ENCODE results near the gene HK2.

Gene HK2

DNA sequence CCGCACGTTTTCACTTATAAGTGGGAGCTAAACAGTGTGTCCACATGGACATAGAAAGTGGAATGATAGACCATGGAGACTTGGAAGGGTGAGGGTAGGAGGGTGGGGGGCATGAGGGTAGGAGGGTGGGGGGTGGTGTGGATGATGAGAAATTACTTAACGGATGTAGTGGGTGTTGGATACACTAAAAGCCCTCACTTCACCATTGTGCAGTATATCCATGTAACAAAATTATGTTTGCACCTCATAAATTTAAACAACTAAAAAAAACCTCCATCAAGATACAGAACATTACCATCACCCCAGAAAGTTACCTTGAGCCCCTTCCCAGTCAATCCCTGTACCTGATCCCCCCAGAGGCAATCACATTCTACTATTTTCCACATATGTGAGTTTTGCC lies 26.2 kb downstream of the HK2 start:
- no peak for DNase-seq

DNA sequence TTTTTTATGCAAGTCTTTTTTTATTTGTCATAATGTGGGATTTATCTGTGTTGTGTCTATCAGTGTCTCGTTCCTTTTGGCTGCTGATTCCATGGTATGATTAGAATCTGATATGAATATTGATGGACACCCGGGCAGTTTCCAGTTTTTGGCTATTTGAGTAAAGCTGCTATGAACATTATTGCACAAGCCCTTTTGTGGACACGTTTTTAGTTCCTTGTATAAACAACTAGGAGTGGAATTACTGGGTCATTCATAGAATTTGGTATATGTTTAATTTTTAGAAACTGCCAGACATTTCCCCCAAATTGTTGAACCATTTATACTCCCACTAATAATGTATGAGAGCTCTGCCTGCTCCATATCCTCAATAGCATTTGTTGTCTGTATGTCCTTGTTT lies 26.6 kb downstream of the HK2 start:
- DNase-seq: no peak

DNA sequence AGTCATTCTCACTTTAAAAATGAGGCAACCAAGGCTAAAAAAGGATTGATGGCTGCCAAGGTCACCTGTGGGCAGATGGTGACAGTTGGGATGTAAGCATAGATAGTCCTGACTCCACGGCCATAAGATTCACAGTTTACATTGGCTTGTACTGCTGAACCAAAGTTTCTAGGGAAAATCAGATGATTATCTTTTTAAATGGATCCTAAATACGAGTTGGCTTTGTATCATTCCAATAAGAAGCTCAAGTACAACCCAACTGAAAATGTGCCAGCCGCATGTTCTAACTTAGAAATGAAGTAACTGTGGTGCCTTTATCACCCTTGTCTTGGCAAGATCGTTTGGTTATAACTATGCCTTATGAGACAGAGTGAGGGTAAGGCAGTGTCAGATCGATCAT lies 27.6 kb downstream of the HK2 start:
- no peak for DNase-seq

DNA sequence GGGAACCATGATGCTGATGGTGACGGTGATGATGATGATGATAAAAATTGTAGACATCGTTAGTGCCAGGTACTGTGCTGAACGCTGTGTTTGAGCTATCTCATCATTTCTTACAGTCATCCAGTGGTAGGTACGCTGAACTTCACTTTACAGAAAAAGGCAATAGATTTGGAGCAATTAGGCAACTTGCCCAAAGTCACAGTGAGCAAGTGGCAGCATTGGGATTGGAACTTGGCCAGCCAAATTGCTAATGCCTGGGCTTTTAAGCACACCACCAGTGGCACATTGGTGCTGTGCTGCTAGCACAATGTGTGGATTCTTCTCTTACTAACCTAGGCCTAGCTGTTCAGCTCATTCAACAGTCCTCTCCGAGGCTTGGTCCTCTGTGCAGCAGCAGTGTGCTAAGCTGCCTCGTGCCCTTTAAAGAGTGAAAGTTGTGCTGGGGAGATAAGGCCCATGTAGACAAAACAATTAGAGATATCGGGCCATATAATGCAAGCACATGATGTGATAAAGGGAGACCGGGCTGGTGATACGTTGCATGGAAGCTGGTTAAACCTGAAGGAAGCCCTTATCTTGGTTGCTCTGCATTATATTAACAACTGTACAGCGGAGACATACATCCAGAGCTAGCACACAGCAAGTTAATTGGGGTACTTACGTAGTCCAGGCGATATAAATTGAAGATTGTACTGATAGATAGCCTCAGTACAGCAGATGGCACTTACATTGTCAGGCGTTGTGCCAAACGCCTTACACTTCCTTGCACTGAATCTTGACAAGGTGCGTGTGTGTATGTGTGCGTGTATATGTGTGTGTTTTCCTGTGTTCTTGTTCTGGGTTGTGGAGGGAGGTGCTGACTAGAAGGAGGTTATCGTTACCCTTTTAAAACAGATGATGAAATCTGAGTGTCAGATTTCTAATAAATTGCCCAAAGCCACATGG lies 28.4 kb downstream of the HK2 start:
- no peak for DNase-seq

DNA sequence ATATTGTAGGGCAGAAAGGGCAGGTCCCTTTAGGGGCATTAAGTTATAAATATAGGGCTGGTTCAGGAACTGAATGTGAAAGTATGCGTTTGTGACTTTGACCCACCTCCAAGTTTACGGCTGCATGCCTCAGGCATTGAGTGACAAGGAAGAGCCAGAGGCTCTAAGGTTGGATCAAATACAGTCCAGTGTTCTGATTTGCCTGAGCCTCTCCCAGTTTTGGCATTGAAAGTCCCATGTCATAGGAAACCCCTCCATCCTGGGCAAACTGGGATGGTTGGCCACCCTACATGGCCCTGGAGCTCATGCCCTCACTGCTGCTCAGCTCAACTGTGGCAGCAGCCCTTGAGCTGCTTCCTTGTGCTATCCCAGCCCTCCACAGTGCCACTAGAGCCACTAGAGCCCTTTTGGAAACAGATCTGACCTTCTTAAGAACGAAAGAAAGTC lies 29.9 kb downstream of the HK2 start:
- DNase-seq: no peak

DNA sequence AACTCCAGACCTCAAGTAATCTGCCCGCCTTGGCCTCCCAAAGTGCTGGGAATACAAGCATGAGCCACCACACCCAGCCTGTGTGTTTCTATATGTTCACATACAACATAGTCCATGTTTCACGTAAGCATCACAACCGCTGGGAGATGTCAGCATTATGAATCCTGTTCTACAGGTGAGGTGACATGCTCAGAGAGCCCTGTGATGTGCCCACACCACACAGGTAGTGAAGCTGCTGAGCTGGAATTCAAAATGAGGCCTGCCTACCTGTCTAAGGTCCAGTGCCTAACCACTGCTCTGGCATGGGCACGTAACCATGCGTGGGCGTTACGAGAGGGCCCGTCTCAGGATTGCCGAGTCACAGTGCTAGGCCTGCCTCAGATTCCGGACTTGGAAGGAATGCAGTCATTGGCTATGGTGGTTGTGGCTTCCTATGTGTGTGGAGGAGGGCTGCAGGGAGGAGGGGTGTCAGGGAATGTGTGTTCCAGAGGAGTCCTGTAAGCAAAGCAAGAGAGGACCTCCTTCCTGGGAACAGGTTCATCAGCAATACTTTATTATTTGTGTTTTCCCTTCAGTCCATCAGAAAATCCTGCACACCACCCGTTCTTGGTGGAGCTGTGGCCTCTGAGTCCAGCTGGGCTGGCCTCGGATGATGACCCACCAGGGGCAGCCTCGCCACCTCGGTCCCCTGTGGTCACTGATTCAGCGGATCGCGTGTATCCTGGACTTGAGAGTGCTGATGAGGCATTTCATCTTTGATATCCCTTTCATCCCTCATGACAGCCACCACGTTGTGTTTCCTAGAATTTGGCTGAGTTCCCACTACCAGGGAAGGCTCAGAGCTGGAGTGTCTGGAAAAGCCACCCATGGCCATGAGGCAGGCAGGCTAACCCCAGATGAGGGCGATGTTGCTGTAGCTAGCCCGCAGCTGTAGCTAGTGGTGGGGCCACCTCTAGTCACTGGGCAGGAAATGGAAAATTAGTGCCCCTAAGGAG lies 31.1 kb downstream of the HK2 start:
- DNase-seq: no peak

DNA sequence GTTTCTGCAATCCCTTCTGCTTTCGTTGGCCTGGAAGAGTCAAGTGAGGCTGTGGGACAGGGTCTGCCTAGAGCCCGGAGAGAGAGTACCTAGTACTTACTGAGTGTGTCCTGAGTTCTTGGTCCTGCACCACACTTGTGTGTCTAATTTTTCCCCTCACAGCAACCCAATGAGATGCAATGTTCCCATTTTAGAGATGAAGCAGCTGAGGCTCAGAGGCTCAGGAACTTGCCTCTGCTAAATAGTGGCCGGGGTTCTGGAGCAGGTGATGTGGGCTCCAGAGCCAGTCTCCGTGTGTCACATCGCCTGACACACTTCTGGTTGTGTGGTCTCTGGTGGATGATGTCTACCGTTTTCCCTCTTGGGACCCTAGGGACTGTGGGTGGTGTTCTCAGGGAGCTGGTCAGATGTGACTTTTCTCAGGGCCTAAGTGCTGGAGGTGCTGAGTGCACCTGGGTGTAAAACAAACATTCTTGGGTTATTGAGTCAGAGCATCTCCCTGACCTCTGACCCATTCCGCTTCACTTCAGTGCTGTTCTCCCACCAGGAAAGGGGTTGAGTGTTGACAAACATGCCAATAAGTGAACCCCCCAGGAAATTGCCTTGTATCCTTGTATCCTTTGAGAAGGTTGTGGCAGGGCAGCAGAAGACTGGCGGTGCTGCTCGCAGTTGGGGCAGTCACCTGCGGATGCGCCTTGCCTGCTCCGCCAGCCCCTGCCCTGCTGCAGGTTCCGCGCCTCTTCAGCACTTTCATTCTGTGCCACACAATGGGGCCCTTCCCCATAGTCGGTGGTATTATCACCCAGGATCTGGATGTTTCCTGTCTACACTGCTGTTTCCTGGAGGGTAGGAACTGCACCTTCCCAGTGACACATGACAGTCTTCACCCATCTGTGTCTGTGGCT lies 32.1 kb downstream of the HK2 start:
- DNase-seq: no peak

DNA sequence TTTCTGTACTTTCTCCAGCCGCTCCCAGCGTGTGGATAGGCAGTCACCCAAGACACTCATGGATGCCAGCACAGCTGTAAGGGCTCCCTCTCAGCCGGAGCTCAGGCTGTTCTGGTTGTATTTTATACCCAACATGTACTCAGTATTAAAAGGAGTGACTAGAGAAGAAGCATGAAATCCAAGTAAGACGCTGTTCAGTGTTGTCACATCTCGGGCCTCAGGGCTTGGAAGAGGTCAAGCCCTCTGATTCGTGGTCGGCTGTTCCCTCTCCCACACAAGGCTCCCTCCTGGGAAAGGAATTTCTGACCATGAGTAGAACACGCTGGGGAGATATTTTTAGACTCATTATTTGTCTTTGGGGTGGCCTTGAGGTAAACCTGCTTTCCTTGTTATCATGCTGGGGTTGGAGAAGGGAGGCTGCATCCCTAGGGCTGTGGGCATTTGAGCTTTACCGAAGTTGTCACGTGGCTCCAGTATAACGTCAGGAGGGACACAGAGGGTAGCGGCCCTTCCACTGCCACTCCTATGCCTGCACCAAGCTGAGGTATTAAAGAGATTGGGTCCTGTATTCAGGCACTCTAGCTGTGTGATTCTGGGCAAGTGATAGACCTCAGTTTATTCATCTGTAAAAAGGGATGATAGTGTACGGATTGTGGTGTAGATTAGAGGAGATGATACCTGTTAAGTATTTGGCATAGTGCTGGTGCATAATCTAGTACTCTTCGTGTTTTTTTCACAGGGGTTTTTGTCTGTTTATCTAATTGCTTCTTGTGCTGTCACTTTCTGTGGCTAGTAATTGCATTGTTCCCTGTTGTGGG lies 34.1 kb downstream of the HK2 start:
- DNase-seq: no peak

DNA sequence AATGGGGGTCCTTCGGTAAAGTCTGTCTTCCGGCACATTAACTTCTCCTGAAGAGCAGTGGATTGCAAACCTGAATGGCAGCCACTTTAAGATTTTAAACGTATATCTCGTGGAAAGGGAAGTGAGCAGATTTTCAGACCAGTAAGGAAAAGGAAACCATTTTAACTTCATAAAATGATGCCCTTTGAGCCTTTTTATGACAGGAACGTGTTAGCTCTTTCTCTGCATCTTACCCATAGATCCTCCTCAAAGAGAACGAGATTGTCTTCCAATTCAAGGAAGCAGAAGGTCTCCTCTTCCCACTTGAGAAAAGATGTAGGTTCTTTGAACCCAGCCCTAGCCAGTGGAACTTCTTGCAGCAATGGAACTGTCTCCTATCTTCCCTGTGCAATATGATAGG lies 35.6 kb downstream of the HK2 start:
- DNase-seq: no peak

DNA sequence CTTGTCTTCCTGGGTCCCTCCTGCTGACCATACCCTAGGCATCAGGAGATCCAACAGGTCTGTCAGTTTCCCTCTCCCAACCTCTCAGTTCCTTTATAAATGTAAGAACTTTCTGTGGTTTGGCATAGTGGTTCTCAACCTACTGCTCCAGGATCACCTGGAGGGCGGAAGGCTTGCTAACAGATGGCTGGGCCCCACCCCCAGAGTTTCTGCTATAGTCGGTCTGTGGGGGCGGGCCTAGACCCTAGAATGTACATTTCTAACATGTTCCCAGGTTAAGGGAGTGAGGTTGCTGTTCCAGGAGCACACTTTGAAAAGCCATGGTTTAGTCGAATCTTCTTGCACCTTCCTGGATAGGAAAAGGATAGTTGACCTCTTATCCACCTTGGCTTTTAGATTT lies 37.0 kb downstream of the HK2 start:
- DNase-seq: no peak

DNA sequence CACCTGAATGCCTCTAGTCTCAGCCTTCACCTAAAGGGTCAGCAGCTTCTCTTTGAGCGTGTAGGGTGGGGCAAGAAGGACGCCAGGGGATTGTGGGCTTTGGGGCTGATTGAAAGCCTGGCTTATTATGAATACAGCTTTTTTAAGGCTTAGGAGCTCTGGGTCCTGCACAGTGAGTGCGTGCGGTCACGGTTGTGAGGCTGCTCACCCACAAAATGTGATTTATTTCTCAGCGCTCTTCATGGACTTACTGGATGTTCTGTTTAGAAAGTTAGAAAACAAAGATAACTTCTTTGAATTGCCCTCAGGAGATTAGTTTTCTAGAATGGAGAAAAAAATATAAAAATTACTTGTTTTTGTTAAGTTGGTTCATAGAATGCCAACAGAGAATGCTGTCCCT lies 37.5 kb downstream of the HK2 start:
- no peak for DNase-seq

DNA sequence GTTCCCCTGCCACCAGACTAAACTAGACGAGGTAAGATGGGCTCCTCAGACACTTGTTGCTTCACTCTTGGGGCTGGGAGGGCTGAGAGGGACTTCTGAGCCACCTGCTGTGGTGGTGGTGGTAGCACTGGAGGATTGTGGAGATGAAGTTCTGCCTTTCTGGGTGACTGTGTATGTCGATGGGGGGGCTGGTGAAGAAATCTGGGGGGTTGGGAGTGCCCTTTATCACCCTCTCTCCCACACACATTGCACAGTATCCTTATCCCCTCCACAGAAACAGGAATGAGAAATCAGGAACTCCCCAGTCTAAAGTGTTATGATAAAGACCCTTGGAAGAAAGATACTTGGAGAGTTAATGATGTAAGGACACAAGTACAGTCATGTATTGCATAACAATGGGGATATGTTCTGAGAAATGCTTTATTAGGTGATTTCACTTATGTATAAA lies 38.5 kb downstream of the HK2 start:
- no peak for DNase-seq

DNA sequence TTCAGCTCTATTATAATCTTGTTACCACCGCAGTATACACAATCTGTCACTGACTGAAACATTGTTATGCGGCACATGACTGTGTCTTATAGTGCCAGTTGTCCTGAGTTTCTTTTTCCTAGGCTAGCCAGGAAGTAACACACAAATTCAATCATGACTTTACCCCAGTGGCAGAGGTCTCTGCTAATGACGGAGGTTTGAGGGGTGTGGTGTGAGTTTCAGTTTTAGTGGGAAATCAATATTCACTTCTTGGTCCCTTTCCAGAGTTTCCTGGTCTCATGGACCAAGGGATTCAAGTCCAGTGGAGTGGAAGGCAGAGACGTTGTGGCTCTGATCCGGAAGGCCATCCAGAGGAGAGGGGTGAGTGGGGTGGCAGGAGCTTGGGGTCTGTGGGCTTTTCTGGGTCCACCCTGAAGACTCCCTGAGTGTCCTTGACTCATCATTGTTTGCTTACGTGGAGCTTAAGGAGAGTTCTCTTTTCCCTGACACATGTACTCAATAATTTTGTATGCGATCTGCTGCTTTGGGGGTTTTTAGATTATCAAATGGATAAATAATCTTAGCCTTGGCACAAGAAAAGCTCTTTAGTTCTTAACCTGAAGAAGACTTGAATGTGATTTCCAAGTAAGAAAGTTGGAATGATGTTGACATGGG lies 39.2 kb downstream of the HK2 start:
- no peak for DNase-seq

DNA sequence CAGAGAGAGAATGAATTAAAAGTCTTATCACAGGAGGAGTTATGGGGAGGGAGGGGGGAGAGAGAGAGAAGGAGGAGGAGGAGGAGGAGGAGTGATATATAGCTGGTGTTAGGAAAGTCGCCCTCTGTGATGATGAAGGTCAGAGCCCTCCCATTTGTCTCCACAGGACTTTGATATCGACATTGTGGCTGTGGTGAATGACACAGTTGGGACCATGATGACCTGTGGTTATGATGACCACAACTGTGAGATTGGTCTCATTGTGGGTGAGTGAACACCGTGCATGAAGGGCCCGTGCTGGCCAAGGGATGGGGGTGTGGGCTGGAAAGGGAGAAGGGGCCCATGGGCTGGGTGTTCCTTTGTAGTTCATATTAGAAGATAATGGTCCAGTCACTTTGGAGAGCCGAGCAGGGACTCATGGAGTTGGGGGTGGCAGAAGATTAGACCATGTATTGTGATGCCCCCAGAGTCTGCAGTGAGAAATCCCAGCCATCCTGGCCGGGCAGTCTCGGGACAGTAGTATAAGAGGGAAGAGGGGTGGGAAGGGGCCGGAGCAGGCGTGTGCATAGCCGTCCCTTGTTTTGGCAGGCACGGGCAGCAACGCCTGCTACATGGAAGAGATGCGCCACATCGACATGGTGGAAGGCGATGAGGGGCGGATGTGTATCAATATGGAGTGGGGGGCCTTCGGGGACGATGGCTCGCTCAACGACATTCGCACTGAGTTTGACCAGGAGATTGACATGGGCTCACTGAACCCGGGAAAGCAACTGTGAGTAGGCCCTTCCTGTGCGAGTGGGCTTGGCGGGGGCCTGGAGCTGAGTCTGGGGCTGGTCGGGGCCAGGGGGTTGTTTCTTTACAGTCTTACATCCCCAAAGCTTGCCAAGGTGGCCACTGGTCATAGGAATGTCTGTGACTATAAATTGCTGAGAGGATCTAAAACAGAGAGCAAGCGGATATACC lies 40.0 kb downstream of the HK2 start:
- no peak for DNase-seq

DNA sequence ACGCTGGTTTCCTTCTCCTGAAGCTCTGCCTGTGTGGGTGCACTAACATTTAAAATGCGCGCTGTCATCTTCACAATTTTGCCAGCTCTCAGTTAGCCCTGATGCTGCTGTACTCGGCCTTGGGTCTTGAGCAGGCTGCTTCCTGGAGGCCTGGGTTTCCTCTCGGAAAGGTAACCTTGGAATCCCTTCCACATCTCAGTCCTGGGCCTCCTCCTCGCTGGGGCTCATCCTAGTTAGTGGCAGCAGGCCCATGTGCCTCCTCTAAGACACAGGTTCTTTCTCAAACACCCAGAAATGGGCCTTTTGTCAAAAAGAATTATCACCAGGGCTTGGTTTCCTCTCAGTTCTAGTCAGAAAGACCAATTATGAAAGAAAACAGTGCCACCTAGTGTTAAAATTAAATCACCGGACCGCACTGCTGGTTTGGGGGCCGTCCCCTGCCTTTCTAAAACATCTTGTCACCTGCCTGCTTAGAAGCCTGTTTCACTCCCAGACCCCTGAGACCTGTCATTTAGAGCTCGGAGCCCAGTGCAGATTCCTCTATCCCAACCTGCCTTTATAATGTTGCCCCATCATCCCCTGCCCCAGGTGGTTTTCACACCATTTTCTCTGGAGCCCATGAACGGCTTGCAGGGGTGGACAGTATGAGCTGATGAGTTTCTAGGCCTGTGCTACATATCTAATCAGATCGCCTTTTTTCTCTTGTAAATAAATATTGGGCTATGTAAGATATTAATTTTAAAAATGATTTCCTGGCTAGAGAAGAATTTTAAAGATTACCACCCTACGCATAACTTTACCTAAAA lies 42.4 kb downstream of the HK2 start:
- peak; percentile 41 for DNase-seq

DNA sequence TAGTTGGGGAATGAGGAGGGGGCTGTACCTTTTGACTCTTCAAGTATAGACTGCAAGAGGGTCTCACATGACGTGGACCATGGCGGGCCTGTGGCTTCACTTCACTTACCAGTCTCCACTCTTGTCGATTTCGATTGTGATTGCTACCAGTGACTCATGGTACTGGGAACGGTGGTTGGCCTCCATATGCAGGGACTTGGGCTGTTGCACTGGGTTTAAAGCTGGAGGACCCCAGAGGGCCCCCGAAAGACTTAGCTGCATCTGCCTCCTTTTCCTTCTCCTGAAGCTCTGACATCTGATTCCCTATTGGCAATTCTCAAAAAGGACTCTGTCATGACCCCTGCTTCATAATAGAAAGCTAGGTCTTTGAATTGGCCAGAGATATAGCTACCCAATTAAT lies 43.4 kb downstream of the HK2 start:
- DNase-seq: no peak

DNA sequence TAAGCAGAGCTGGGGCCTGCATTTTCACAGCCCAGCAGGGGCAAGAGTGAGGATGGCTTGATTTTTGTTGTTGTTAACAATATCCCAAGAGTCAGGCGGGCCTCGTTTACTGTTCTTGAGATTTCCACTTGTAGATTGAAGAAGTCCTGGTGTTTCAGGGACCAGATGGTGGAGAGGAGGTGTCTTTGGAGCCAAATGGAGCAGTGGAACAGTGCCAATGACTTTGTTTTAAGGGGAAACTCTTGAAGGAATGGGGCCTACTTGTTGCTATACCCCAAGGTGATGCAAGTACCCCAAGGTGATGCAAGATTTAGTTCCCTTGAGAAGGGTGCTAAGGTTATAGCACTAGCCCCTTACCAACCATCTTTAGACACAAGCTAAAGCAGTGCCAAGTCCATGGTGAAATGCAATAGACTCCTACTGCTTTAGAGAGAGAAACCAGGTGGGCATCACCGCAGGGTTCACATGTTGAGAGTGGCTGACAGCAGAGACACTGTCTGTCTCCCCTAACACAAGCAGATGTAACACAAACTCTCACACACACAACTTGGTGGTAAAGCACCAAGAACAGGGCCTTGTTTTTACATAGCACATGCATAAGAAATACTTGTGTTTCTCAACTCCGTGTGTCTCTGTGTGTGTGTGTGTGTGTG lies 44.0 kb downstream of the HK2 start:
- DNase-seq: no peak

DNA sequence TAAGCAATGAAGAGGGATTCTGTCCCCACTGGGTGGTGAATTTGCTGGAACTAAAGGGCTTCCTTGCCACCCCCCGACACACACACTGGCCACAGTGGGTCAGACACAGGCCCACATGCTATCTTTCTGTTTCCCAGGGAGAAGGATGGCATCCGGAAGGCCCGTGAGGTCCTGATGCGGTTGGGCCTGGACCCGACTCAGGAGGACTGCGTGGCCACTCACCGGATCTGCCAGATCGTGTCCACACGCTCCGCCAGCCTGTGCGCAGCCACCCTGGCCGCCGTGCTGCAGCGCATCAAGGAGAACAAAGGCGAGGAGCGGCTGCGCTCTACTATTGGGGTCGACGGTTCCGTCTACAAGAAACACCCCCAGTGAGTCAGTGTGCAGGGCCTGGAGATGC lies 44.6 kb downstream of the HK2 start:
- no peak for DNase-seq
